HL-60 (cell line): ENCODE measurements around the gene CHRDL2.

ENCODE experiments used
- CTCF ChIP-seq: IDR thresholded peaks from one replicate; pipeline ENCODE4 v1.5.1; 2011; ENCODE audit warnings: low read length, control low read depth, inconsistent platforms; ENCODE audit not compliant: insufficient read depth
- GABPA ChIP-seq: IDR thresholded peaks from 2 replicates; pipeline ENCODE4 v1.6.1; 2012; ENCODE audit warnings: low read depth
- POLR2AphosphoS5 ChIP-seq: IDR thresholded peaks from 2 replicates; pipeline ENCODE4 v1.6.1; 2012; ENCODE audit warnings: low read depth
- TF ChIP-seq, protein P1 (sequence below): IDR thresholded peaks from 2 replicates; pipeline ENCODE4 v1.6.1; 2012; ENCODE audit warnings: low read depth; ENCODE audit not compliant: insufficient replicate concordance

- TF ChIP-seq CTCF (no peak), GABPA (no peak), POLR2AphosphoS5 (no peak)
- TF ChIP-seq, protein P1, sequence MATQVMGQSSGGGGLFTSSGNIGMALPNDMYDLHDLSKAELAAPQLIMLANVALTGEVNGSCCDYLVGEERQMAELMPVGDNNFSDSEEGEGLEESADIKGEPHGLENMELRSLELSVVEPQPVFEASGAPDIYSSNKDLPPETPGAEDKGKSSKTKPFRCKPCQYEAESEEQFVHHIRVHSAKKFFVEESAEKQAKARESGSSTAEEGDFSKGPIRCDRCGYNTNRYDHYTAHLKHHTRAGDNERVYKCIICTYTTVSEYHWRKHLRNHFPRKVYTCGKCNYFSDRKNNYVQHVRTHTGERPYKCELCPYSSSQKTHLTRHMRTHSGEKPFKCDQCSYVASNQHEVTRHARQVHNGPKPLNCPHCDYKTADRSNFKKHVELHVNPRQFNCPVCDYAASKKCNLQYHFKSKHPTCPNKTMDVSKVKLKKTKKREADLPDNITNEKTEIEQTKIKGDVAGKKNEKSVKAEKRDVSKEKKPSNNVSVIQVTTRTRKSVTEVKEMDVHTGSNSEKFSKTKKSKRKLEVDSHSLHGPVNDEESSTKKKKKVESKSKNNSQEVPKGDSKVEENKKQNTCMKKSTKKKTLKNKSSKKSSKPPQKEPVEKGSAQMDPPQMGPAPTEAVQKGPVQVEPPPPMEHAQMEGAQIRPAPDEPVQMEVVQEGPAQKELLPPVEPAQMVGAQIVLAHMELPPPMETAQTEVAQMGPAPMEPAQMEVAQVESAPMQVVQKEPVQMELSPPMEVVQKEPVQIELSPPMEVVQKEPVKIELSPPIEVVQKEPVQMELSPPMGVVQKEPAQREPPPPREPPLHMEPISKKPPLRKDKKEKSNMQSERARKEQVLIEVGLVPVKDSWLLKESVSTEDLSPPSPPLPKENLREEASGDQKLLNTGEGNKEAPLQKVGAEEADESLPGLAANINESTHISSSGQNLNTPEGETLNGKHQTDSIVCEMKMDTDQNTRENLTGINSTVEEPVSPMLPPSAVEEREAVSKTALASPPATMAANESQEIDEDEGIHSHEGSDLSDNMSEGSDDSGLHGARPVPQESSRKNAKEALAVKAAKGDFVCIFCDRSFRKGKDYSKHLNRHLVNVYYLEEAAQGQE: no peak
Measured at GRCh38 chr11:74685338-74685737, 45.9 kb downstream of the CHRDL2 start.
